GM12892 (cell line): ENCODE measurements around the gene LRRC56.

Experiments used
- POLR2A ChIP-seq: IDR thresholded peaks from 2 replicates; pipeline ENCODE4 v1.6.1; 2011; ENCODE audit warnings: low read depth, low read length, control low read depth
- POLR2AphosphoS5 ChIP-seq: IDR thresholded peaks from 2 replicates; pipeline ENCODE4 v1.6.1; 2011; ENCODE audit warnings: low read depth, low read length, control low read depth
- TAF1 ChIP-seq: IDR thresholded peaks from 2 replicates; pipeline ENCODE4 v1.6.1; 2011; ENCODE audit warnings: low read depth, mild to moderate bottlenecking, control low read depth, low read length, borderline replicate concordance

DNA sequence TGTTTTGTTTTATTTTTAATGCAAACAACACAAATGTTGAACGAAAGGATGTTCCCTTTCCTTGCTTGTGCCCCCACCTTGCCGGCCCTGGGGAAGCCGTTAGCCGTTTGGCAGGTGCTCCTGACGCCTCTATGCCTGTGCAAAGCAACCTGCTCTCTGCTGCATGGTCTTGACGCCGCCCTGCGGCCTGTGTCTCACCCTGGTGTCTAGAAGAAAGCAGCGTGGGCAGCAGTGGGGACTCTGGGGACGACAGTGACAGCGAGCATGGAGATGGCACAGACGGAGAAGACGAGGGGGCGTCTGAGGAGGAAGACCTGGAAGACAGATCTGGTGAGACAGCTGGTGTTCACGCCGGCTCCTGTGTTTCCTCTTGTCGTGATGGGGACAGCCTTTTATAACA lies 44.4 kb downstream of the LRRC56 start:
- TF ChIP-seq POLR2A = no peak
- TF ChIP-seq TAF1 = no peak
- no peak for TF ChIP-seq POLR2AphosphoS5
